HepG2 (cell line): ENCODE results near the gene SULT2B1. TPM values are rescaled to one million over a fixed set of nuclear protein-coding genes. Genes with fewer than 3 reads are reported as not detected.

ENCODE experiments used
- ADNP ChIP-seq: sonication (generic); formaldehyde crosslinking; IDR thresholded peaks from 2 replicates; pipeline ENCODE4 v1.4.0; 2020; ENCODE audit warnings: missing genetic modification reagents
- CREB1 ChIP-seq, 2 experiments: fragments of 450-650 bp in 1 of 2; IDR thresholded peaks; 2 replicates each; pipeline ENCODE4 v1.6.1; 2016 to 2017; ENCODE audit warnings: control low read depth in 1 of 2, mild to moderate bottlenecking in 1 of 2, missing compliant biosample characterization in 1 of 2, missing genetic modification characterization in 1 of 2
- CREBL2 ChIP-seq: sonication (generic); formaldehyde crosslinking; IDR thresholded peaks from 2 replicates; pipeline ENCODE4 v1.8.1; 2023; ENCODE audit warnings: missing genetic modification reagents, mild to moderate bottlenecking, borderline replicate concordance
- FOXA1 ChIP-seq, 2 experiments: fragments of 450-650 bp in 1 of 2; sonication (generic) in 1 of 2; formaldehyde crosslinking in 1 of 2; IDR thresholded peaks; 2 replicates each; pipeline versions ENCODE4 v1.4.0 to v1.6.1; 2016 to 2020; ENCODE audit warnings: missing genetic modification reagents in 1 of 2
- HMG20A ChIP-seq: IDR thresholded peaks from 2 replicates; pipeline ENCODE4 v1.6.1; 2016; ENCODE audit warnings: borderline replicate concordance
- KDM2A ChIP-seq: sonication (generic); formaldehyde crosslinking; IDR thresholded peaks from 2 replicates; pipeline ENCODE4 v1.4.0; 2020; ENCODE audit warnings: low read depth, missing genetic modification reagents, borderline replicate concordance
- NCOR1 ChIP-seq: fragments of 200-600 bp; sonication (generic); IDR thresholded peaks from 2 replicates; pipeline ENCODE4 v1.7.0; 2017; ENCODE audit warnings: antibody characterized with exemption, low read length, borderline replicate concordance
- NR2F1 ChIP-seq, 2 experiments: fragments of 450-650 bp in 1 of 2; formaldehyde crosslinking in 1 of 2; IDR thresholded peaks; 2 replicates each; pipeline versions ENCODE4 v1.5.0 to v1.6.1; 2016 to 2020; ENCODE audit warnings: mild to moderate bottlenecking in 1 of 2, missing compliant biosample characterization in 1 of 2, missing genetic modification reagents in 1 of 2, moderate library complexity in 1 of 2
- NR2F6 ChIP-seq, 2 experiments: IDR thresholded peaks; 2 replicates each; pipeline ENCODE4 v1.6.1; 2016; ENCODE audit warnings: antibody characterized with exemption in 1 of 2, mild to moderate bottlenecking in 1 of 2
- PATZ1 ChIP-seq: sonication (generic); formaldehyde crosslinking; IDR thresholded peaks from 2 replicates; pipeline ENCODE4 v1.4.0; 2020; ENCODE audit warnings: missing genetic modification reagents
- SAP130 ChIP-seq: IDR thresholded peaks from 2 replicates; pipeline ENCODE4 v1.6.1; 2016; ENCODE audit warnings: low read depth
- ZMYM3 ChIP-seq: sonication (generic); formaldehyde crosslinking; IDR thresholded peaks from 2 replicates; pipeline ENCODE4 v1.5.1; 2020; ENCODE audit warnings: mild to moderate bottlenecking, missing genetic modification reagents
- ZNF646 ChIP-seq: sonication (generic); formaldehyde crosslinking; IDR thresholded peaks from 2 replicates; pipeline ENCODE4 v1.9.0; 2021; ENCODE audit warnings: mild to moderate bottlenecking, missing genetic modification reagents
- polyA plus RNA-seq, 8 experiments: library from polyadenylated mRNA; depleted of rRNA in 3 of 8; stranded (reverse) in 7 of 8; unstranded in 1 of 8; fragments of >200 nt; fragmentation: Illumina TruSeq in 4 of 8; extraction: Trizol in 4 of 8; gene quantifications; 2 replicates each; pipeline versions ENCODE4 v1.2.1 to v1.2.3, GENCODE V29; 2011 to 2016; ENCODE audit warnings: low read depth in 4 of 8, missing spikeins in 1 of 8, mixed read lengths in 1 of 8; ENCODE audit not compliant: insufficient read depth in 1 of 8
- total RNA-seq, 5 experiments: library from RNA; depleted of rRNA; stranded (reverse); fragments of >200 nt; fragmentation: Illumina TruSeq; extraction: Trizol; gene quantifications; 2 replicates each; pipeline ENCODE4 v1.2.3, GENCODE V29; 2016; ENCODE audit warnings: low read depth in 1 of 5

Gene SULT2B1
- total and polyA plus RNA-seq, 2 of the 13 experiments (the other 11 are each of a cell fraction or from before 2014, with no cell fraction given) = 0.13 TPM; not detected in 1

GRCh38 chr19:48553676-48554384 lies 1.9 kb downstream of the SULT2B1 start (continued):
- peak; percentile 82 for TF ChIP-seq NR2F6 (IDR thresholded peaks at IDR 0.05)
- peak; percentile 76 for TF ChIP-seq NR2F6 (CRISPR knock-in tag; IDR thresholded peaks at IDR 0.05)
- 0 out of 2 replicates have a peak, but pooled peaks have one; percentile 32 for TF ChIP-seq NCOR1
- peak; percentile 99 for TF ChIP-seq PATZ1 (CRISPR knock-in tag)
- TF ChIP-seq NR2F1 (CRISPR knock-in tag; IDR thresholded peaks at IDR 0.05) = peak; percentile 46 to 57; a peak in 3 of 4 replicates
- TF ChIP-seq CREB1 (IDR thresholded peaks at IDR 0.05) = 0 out of 2 replicates have a peak, but pooled peaks have one; percentile 18
- peak; percentile 57; the same call in 1 of the 2 replicates for TF ChIP-seq CREB1 (CRISPR knock-in tag; IDR thresholded peaks at IDR 0.05)
- TF ChIP-seq CREBL2 = no peak
- TF ChIP-seq FOXA1 (IDR thresholded peaks at IDR 0.05) = no peak
- TF ChIP-seq FOXA1 (CRISPR knock-in tag; IDR thresholded peaks at IDR 0.05) = no peak
- peak; percentile 60; the same call in 1 of the 2 replicates for TF ChIP-seq ADNP (CRISPR knock-in tag)
- peak; percentile 88 for TF ChIP-seq ZMYM3 (CRISPR knock-in tag)
- no peak for TF ChIP-seq ZNF646 (CRISPR knock-in tag)
- peak; percentile 57; the same call in 1 of the 2 replicates for TF ChIP-seq HMG20A (CRISPR knock-in tag)
- TF ChIP-seq SAP130 = peak; percentile 47
- 0 out of 2 replicates have a peak, but pooled peaks have one; percentile 35 for TF ChIP-seq KDM2A (CRISPR knock-in tag)
